MCF 10A (cell line): ENCODE measurements around the gene MTSS2. TPM values are rescaled to one million over a fixed set of nuclear protein-coding genes. Genes with fewer than 3 reads are reported as not detected.

Source experiments
- BruUV-seq: library from RNA; stranded (reverse); fragments of 400-500 nt; replicated peaks from 2 replicates; lab custom pipeline; 2021; lab: Mats Ljungman, UMichigan
- CTCF ChIA-PET: fragments of 300-600 bp; sonication (Branson Sonifier 250); formaldehyde crosslinking; extraction: SDS; loops from one replicate; lab custom pipeline; 2021; ENCODE audit warnings: antibody characterized with exemption, inconsistent platforms; lab: Yijun Ruan, JAX
- POLR2A ChIA-PET: fragments of 300-600, 350-650 bp; sonication (Branson Sonifier 250); formaldehyde crosslinking; extraction: SDS; loops from one replicate; lab custom pipeline; 2020; ENCODE audit warnings: antibody characterized with exemption, inconsistent platforms; lab: Yijun Ruan, JAX
- DNase-seq: peaks from one replicate; pipeline ENCODE4 v3.0.0-alpha.2; 2018; ENCODE audit not compliant: unreplicated experiment
- H3K27ac Mint-ChIP-seq: one replicate; pipeline ENCODE4 v1.8.0; 2022; ENCODE audit warnings: mild to moderate bottlenecking, low read depth, mixed read lengths; ENCODE audit not compliant: unreplicated experiment
- H3K27me3 Mint-ChIP-seq: one replicate; pipeline ENCODE4 v1.8.0; 2022; ENCODE audit warnings: mixed read lengths; ENCODE audit not compliant: insufficient read depth, unreplicated experiment
- H3K36me3 Mint-ChIP-seq: one replicate; pipeline ENCODE4 v1.8.0; 2022; ENCODE audit warnings: mild to moderate bottlenecking, moderate library complexity, mixed read lengths; ENCODE audit not compliant: insufficient read depth, unreplicated experiment
- H3K4me1 Mint-ChIP-seq: one replicate; pipeline ENCODE4 v1.8.0; 2022; ENCODE audit warnings: mixed read lengths; ENCODE audit not compliant: insufficient read depth, unreplicated experiment
- H3K4me3 Mint-ChIP-seq: one replicate; pipeline ENCODE4 v1.8.0; 2022; ENCODE audit warnings: mild to moderate bottlenecking, moderate library complexity, mixed read lengths; ENCODE audit not compliant: unreplicated experiment
- H3K9me3 Mint-ChIP-seq: one replicate; pipeline ENCODE4 v1.8.0; 2022; ENCODE audit warnings: mixed read lengths; ENCODE audit not compliant: unreplicated experiment
- CTCF ChIP-seq: fragments of 200-600 bp; IDR thresholded peaks from one replicate; pipeline ENCODE4 v1.8.0; 2022; ENCODE audit warnings: antibody characterized with exemption, mild to moderate bottlenecking; ENCODE audit not compliant: unreplicated experiment
- intact Hi-C: fragments of 100-400 bp; cut with micrococcal nuclease; formaldehyde crosslinking; loops from 2 replicates; pipeline ENCODE4 v1.14.1; 2022
- total RNA-seq: library from RNA; stranded (reverse); gene quantifications from 2 replicates; pipeline ENCODE4 v1.2.3, GENCODE V29; 2022

MTSS2 gene
- total RNA-seq, 1 experiment from 2014 or later = 75.8 TPM

- BruUV-seq = no TSS peak
- Mint-ChIP-seq H3K27me3 (no peaks in the 10 kb centered on the region), H3K9me3 (no peaks in the 10 kb centered on the region), H3K4me1 (peaks cover 58% of the 10 kb centered on the region), H3K27ac (peak overlapping the region; percentile 68), H3K36me3 (peaks cover 4% of the 10 kb centered on the region), H3K4me3 (no peak overlapping the region)
- CTCF ChIA-PET = interaction anchor here (0.5 to 2.2 kb wide), 4 partner anchors 12 to 137 kb away, joined by 3 to 10 read pairs (median 4); no protein-coding TSS in a partner anchor
- POLR2A ChIA-PET = interaction anchor here (0.6 to 3.0 kb wide), 3 partner anchors 18 to 111 kb away, joined by 3 to 20 read pairs (median 3); no protein-coding TSS in a partner anchor
- no peak for DNase-seq
- no peak for TF ChIP-seq CTCF
- intact Hi-C loops = no loop called here
Observed at GRCh38 chr16:70696952-70697593, 11.2 kb upstream of the MTSS2 start.

- Mint-ChIP-seq H3K27me3 (no peaks in the 10 kb centered on the region), H3K9me3 (no peaks in the 10 kb centered on the region), H3K27ac (no peak overlapping the region), H3K36me3 (peaks cover 4% of the 10 kb centered on the region), H3K4me1 (peaks cover 51% of the 10 kb centered on the region), H3K4me3 (no peak overlapping the region)
- BruUV-seq = no TSS peak
- intact Hi-C loops = no loop called here
- CTCF ChIA-PET = interaction anchor here (0.6 to 2.2 kb wide), 7 partner anchors 9 to 74 kb away, joined by 3 to 10 read pairs (median 4); no protein-coding TSS in a partner anchor
- POLR2A ChIA-PET = interaction anchor here (0.6 to 3.0 kb wide), 8 partner anchors 9 to 111 kb away, joined by 3 to 20 read pairs (median 4); partner anchors contain the start of gene MTSS2
- DNase-seq = no peak
- no peak for TF ChIP-seq CTCF
Observed at GRCh38 chr16:70696355-70696754, 10.5 kb upstream of the MTSS2 start.

GRCh38 chr16:70695331-70696070 lies 9.6 kb upstream of the MTSS2 start:
- Mint-ChIP-seq H3K4me3 (no peak overlapping the region), H3K27me3 (no peaks in the 10 kb centered on the region), H3K36me3 (peaks cover 4% of the 10 kb centered on the region), H3K9me3 (no peaks in the 10 kb centered on the region), H3K27ac (no peak overlapping the region), H3K4me1 (peaks cover 52% of the 10 kb centered on the region)
- no peak for TF ChIP-seq CTCF
- ChIA-PET POLR2A (interaction anchor here (0.7 to 3.0 kb wide), 10 partner anchors 9 to 661 kb away, joined by 3 to 20 read pairs (median 4); partner anchors contain the start of gene MTSS2), CTCF (interaction anchor here (0.8 to 2.2 kb wide), 8 partner anchors 8 to 76 kb away, joined by 3 to 13 read pairs (median 4); no protein-coding TSS in a partner anchor)
- BruUV-seq = no TSS peak
- intact Hi-C loops = loop anchor here (2.0 kb wide), 1 partner anchor 19 kb away; no protein-coding TSS in a partner anchor
- no peak for DNase-seq

- no peak overlapping the region for H3K4me3 Mint-ChIP-seq
- H3K9me3 Mint-ChIP-seq = no peaks in the 10 kb centered on the region
- no peak overlapping the region for H3K27ac Mint-ChIP-seq
- ChIA-PET CTCF (interaction anchor here (0.9 to 1.7 kb wide), 2 partner anchors 74 to 76 kb away, joined by 3 to 13 read pairs; no protein-coding TSS in a partner anchor), POLR2A (interaction anchor here (0.6 to 3.0 kb wide), 6 partner anchors 8 to 106 kb away, joined by 3 to 20 read pairs (median 3); partner anchors contain the start of gene VAC14)
- H3K36me3 Mint-ChIP-seq = peaks cover 4% of the 10 kb centered on the region
- no TSS peak for BruUV-seq
- no peak for TF ChIP-seq CTCF
- no peak for DNase-seq
- intact Hi-C loops = loop anchor here (2.0 kb wide), 1 partner anchor 20 kb away; no protein-coding TSS in a partner anchor
- peaks cover 53% of the 10 kb centered on the region for H3K4me1 Mint-ChIP-seq
- H3K27me3 Mint-ChIP-seq = no peaks in the 10 kb centered on the region
Observed at GRCh38 chr16:70694868-70695218, 9.0 kb upstream of the MTSS2 start.
